ENCODE measurements around the gene ANXA8L1. TPM values are rescaled to one million over a fixed set of nuclear protein-coding genes. Genes with fewer than 3 reads are reported as not detected.
"Not testable (repeated sequence)": the region's sequence is repeated elsewhere in the genome, so short reads cannot be mapped to it uniquely, and the experiment has no call there.

Gene ANXA8L1
- total RNA-seq, 1 experiment from 2014 or later, result 38.1 TPM

- DNase-seq (ENCODE audit: low read depth), result peak; percentile 6
These were observed 22.2 kb downstream of the ANXA8L1 start for GRCh38 chr10:46397767-46398166.

GRCh38 chr10:46398212-46398886 lies 22.8 kb downstream of the ANXA8L1 start:
- peak; percentile 54 for DNase-seq (ENCODE audit: low read depth)

GRCh38 chr10:46409556-46409955 lies 34.0 kb downstream of the ANXA8L1 start:
- not testable (repeated sequence) for DNase-seq (ENCODE audit: low read depth)

GRCh38 chr10:46411123-46411522 lies 35.5 kb downstream of the ANXA8L1 start:
- not testable (repeated sequence) for DNase-seq (ENCODE audit: low read depth)

GRCh38 chr10:46412665-46413064 lies 37.1 kb downstream of the ANXA8L1 start:
- DNase-seq (ENCODE audit: low read depth), result not testable (repeated sequence)

- not testable (repeated sequence) for DNase-seq (ENCODE audit: low read depth)
These were observed 39.7 kb downstream of the ANXA8L1 start for GRCh38 chr10:46415291-46415690.

- peak; percentile 57 for DNase-seq (ENCODE audit: low read depth)
These were observed 42.7 kb downstream of the ANXA8L1 start for GRCh38 chr10:46418283-46418682.

- DNase-seq (ENCODE audit: low read depth), result not testable (repeated sequence)
These were observed 44.2 kb downstream of the ANXA8L1 start for GRCh38 chr10:46419570-46420379.

GRCh38 chr10:46423550-46423949 lies 48.0 kb downstream of the ANXA8L1 start:
- DNase-seq (ENCODE audit: low read depth), result not testable (repeated sequence)

GRCh38 chr10:46440942-46441341 lies 65.4 kb downstream of the ANXA8L1 start:
- DNase-seq (ENCODE audit: low read depth), result not testable (repeated sequence)

Other genes with a start within 250 kb of the ANXA8L1 start
- not detected in 2 replicates for gene ANTXRL, start 88.8 kb upstream of the ANXA8L1 start, total RNA-seq (2014; rRNA removed; shearing (Covaris generic))
- gene NPY4R, start 90.2 kb downstream of the ANXA8L1 start, total RNA-seq (2014; rRNA removed; shearing (Covaris generic)), result not detected in 2 replicates
- gene GPRIN2, start 180.9 kb downstream of the ANXA8L1 start, total RNA-seq (2014; rRNA removed; shearing (Covaris generic)), result 0.23 TPM in 1 of 2 replicates, not detected in the other
- 0.11 TPM in 1 of 2 replicates, not detected in the other for gene SYT15, start 203.4 kb downstream of the ANXA8L1 start, total RNA-seq (2014; rRNA removed; shearing (Covaris generic))